SK-N-SH (cell line): ENCODE results near the gene PLXNB1. TPM values are rescaled to one million over a fixed set of nuclear protein-coding genes. Genes with fewer than 3 reads are reported as not detected.

Experiments
- CTCF ChIA-PET: fragments of 300-600, 350-600 bp; formaldehyde crosslinking; extraction: SDS; loops from one replicate; lab custom pipeline; 2021; lab: Yijun Ruan, JAX
- POLR2A ChIA-PET: fragments of 350-600 bp; sonication (Branson Sonifier 250); formaldehyde crosslinking; extraction: SDS; loops from one replicate; lab custom pipeline; 2020; ENCODE audit warnings: antibody characterized with exemption, inconsistent platforms; lab: Yijun Ruan, JAX
- DNase-seq: peaks from one replicate; pipeline ENCODE4 v3.0.0; 2012
- H2AFZ ChIP-seq: fragments of 200-600 bp; sonication (generic); 2 replicates; pipeline ENCODE4 v1.8.1; 2016; ENCODE audit warnings: antibody characterized with exemption, mild to moderate bottlenecking, low read depth
- H3F3A ChIP-seq: fragments of 200-600 bp; sonication (generic); replicated peaks from 2 replicates; pipeline ENCODE3; 2016; ENCODE audit warnings: antibody characterized with exemption, mild to moderate bottlenecking; ENCODE audit not compliant: insufficient read depth
- H3K27ac ChIP-seq, 2 experiments: fragments of 200-500 bp in 1 of 2; fragments of 200-600 bp in 1 of 2; sonication (Bioruptor generic) in 1 of 2; sonication (generic), shearing (Covaris generic) in 1 of 2; 2 replicates each; pipeline versions ENCODE4 v1.5.1 to v1.6.1; 2014 to 2016; ENCODE audit warnings: low read depth in 2 of 2, inconsistent platforms in 1 of 2, low read length in 1 of 2, mild to moderate bottlenecking in 1 of 2, mixed read lengths in 1 of 2
- H3K27me3 ChIP-seq: fragments of 200-600 bp; sonication (generic), shearing (Covaris generic); 2 replicates; pipeline ENCODE4 v1.6.1; 2016; ENCODE audit warnings: mixed run types; ENCODE audit not compliant: insufficient read depth
- H3K36me3 ChIP-seq, 2 experiments: fragments of 200-500 bp in 1 of 2; fragments of 200-600 bp in 1 of 2; sonication (Bioruptor generic) in 1 of 2; sonication (generic) in 1 of 2; replicated peaks in 1 of 2; 2 replicates each; pipeline versions ENCODE3 to v1.5.1; 2014 to 2016; ENCODE audit warnings: low read length in 1 of 2, mild to moderate bottlenecking in 1 of 2; ENCODE audit not compliant: insufficient read depth in 2 of 2, control insufficient read depth in 1 of 2
- H3K4me1 ChIP-seq, 2 experiments: fragments of 200-500 bp in 1 of 2; fragments of 200-600 bp in 1 of 2; sonication (Bioruptor generic) in 1 of 2; sonication (generic), shearing (Covaris generic) in 1 of 2; 2 replicates each; pipeline versions ENCODE4 v1.5.1 to v1.6.1; 2014 to 2016; ENCODE audit warnings: low read depth in 1 of 2, low read length in 1 of 2, mixed run types in 1 of 2; ENCODE audit not compliant: insufficient read depth in 2 of 2, control insufficient read depth in 1 of 2
- H3K4me2 ChIP-seq: fragments of 200-600 bp; sonication (generic), shearing (Covaris generic); 2 replicates; pipeline ENCODE4 v1.6.1; 2017; ENCODE audit warnings: mixed run types
- H3K4me3 ChIP-seq, 2 experiments: fragments of 200-500 bp in 1 of 2; fragments of 200-600 bp in 1 of 2; sonication (Bioruptor generic) in 1 of 2; sonication (generic), shearing (Covaris generic) in 1 of 2; 2 replicates each; pipeline versions ENCODE4 v1.5.1 to v1.8.1; 2014 to 2016; ENCODE audit warnings: low read depth in 2 of 2, inconsistent platforms in 1 of 2, low read length in 1 of 2, mild to moderate bottlenecking in 1 of 2, mixed read lengths in 1 of 2, moderate library complexity in 1 of 2
- H3K79me2 ChIP-seq: fragments of 200-600 bp; sonication (generic); 2 replicates; pipeline ENCODE4 v1.8.1; 2017; ENCODE audit warnings: mild to moderate bottlenecking; ENCODE audit not compliant: insufficient read depth
- H3K9ac ChIP-seq: fragments of 200-600 bp; sonication (generic); 2 replicates; pipeline ENCODE4 v1.6.1; 2017; ENCODE audit warnings: mixed run types
- H3K9me2 ChIP-seq: fragments of 200-600 bp; sonication (generic); 2 replicates; pipeline ENCODE4 v1.6.1; 2017; ENCODE audit warnings: mixed run types
- H3K9me3 ChIP-seq: fragments of 200-600 bp; sonication (generic); 2 replicates; pipeline ENCODE4 v1.6.1; 2017; ENCODE audit warnings: mixed run types, mild to moderate bottlenecking, moderate library complexity
- H4K20me1 ChIP-seq: fragments of 200-600 bp; sonication (generic); 2 replicates; pipeline ENCODE4 v1.6.1; 2017; ENCODE audit warnings: mild to moderate bottlenecking, mixed run types; ENCODE audit not compliant: insufficient read depth
- ELF1 ChIP-seq: IDR thresholded peaks from 2 replicates; pipeline ENCODE4 v1.4.0; 2012
- EZH2phosphoT487 ChIP-seq: fragments of 200-600 bp; sonication (generic); IDR thresholded peaks from 2 replicates; pipeline ENCODE4 v1.6.1; 2017; ENCODE audit warnings: low read depth, mixed run types, mild to moderate bottlenecking, antibody characterized with exemption, moderate library complexity, borderline replicate concordance
- FOXJ3 ChIP-seq: sonication (generic); formaldehyde crosslinking; IDR thresholded peaks from 2 replicates; pipeline ENCODE4 v1.5.1; 2020; ENCODE audit warnings: mild to moderate bottlenecking, missing genetic modification reagents
- FOXM1 ChIP-seq: IDR thresholded peaks from 2 replicates; pipeline ENCODE4 v1.4.0; 2012; ENCODE audit warnings: low read depth, mild to moderate bottlenecking
- GATA2 ChIP-seq: sonication (generic); formaldehyde crosslinking; IDR thresholded peaks from 2 replicates; pipeline ENCODE4 v1.5.0; 2020; ENCODE audit warnings: mild to moderate bottlenecking, missing genetic modification reagents
- JUND ChIP-seq: IDR thresholded peaks from 2 replicates; pipeline ENCODE4 v1.4.0; 2012
- MEF2A ChIP-seq: IDR thresholded peaks from 2 replicates; pipeline ENCODE4 v1.4.0; 2012; ENCODE audit warnings: low read depth, borderline replicate concordance
- NRF1 ChIP-seq: IDR thresholded peaks from 2 replicates; pipeline ENCODE4 v1.6.1; 2012; ENCODE audit warnings: low read depth, mild to moderate bottlenecking, low read length
- PBX3 ChIP-seq: IDR thresholded peaks from 2 replicates; pipeline ENCODE4; 2012
- RAD21 ChIP-seq: IDR thresholded peaks from 2 replicates; pipeline ENCODE4 v1.6.1; 2012; ENCODE audit warnings: mild to moderate bottlenecking, low read length
- RCOR1 ChIP-seq: fragments of 150-350 bp; IDR thresholded peaks from 2 replicates; pipeline ENCODE4 v1.6.1; 2017; ENCODE audit warnings: antibody characterized with exemption, low read length
- RXRA ChIP-seq: IDR thresholded peaks from 2 replicates; pipeline ENCODE4 v1.4.0; 2012; ENCODE audit warnings: low read depth, mild to moderate bottlenecking, borderline replicate concordance
- SMC3 ChIP-seq: IDR thresholded peaks from 2 replicates; pipeline ENCODE4 v1.6.1; 2012; ENCODE audit warnings: low read depth, low read length, improper control_type of control experiment
- TAF1 ChIP-seq: IDR thresholded peaks from 2 replicates; pipeline ENCODE4 v1.6.1; 2012; ENCODE audit warnings: low read depth, mild to moderate bottlenecking, low read length, moderate library complexity, borderline replicate concordance
- TCF12 ChIP-seq: IDR thresholded peaks from 2 replicates; pipeline ENCODE4 v1.4.0; 2012
- USF2 ChIP-seq: fragments of 150-350 bp; IDR thresholded peaks from 2 replicates; pipeline ENCODE4 v1.6.1; 2017; ENCODE audit warnings: antibody characterized with exemption, low read length, low read depth, borderline replicate concordance
- YY1 ChIP-seq: IDR thresholded peaks from 2 replicates; pipeline ENCODE4 v1.4.0; 2012; ENCODE audit warnings: low read depth, mild to moderate bottlenecking
- WGBS: methylation state at CpG from one replicate; pipeline ENCODE4 v1.1.6; 2017; ENCODE audit warnings: low lambda C conversion rate; 5-methylcytosine and 5-hydroxymethylcytosine counted together
- polyA plus RNA-seq, 3 experiments: library from polyadenylated mRNA; depleted of rRNA; stranded (reverse); fragments of >200 nt; gene quantifications; 2 replicates each; pipeline ENCODE4 v1.2.3, GENCODE V29; 2012

The PLXNB1 gene
- polyA plus RNA-seq, 1 of the 3 experiments (the other 2 are of a cell fraction), result 39.8 TPM

GRCh38 chr3:48431224-48432029 is 1.5 kb upstream of the PLXNB1 start:
- Histone ChIP-seq H3K9ac (no peak overlapping the region), H3K4me1 (peaks cover 7 to 33% of the 10 kb centered on the region in 2 experiments; a peak in 1 of 4 replicates), H3K27ac (no peak overlapping the region), H3K27me3 (no peaks in the 10 kb centered on the region), H2AFZ (no peak overlapping the region), H3K4me3 (no peak overlapping the region), H3F3A (no peaks in the 10 kb centered on the region), H3K9me3 (no peaks in the 10 kb centered on the region), H3K79me2 (peaks cover 21% of the 10 kb centered on the region), H3K36me3 (peaks cover 4 to 25% of the 10 kb centered on the region in 2 experiments), H3K9me2 (no peaks in the 10 kb centered on the region), H3K4me2 (no peak overlapping the region), H4K20me1 (0 out of 2 replicates have a peak, but pooled peaks cover 5% of the 10 kb centered on the region)
- CTCF ChIA-PET, result interaction anchor here (0.6 to 13.2 kb wide), 6 partner anchors 12 to 237 kb away, joined by 4 to 399 read pairs (median 98); no protein-coding TSS in a partner anchor
- no peak for TF ChIP-seq YY1
- no peak for TF ChIP-seq RXRA
- TF ChIP-seq NRF1, result no peak
- 93% methylated on average over 5 of the region's 8 CpGs for WGBS
- POLR2A ChIA-PET, result interaction anchor here (0.6 to 1.7 kb wide), 2 partner anchors 8 to 131 kb away, joined by 3 to 6 read pairs; partner anchors contain the start of genes CCDC51 and TMA7
- no peak for DNase-seq

DNA sequence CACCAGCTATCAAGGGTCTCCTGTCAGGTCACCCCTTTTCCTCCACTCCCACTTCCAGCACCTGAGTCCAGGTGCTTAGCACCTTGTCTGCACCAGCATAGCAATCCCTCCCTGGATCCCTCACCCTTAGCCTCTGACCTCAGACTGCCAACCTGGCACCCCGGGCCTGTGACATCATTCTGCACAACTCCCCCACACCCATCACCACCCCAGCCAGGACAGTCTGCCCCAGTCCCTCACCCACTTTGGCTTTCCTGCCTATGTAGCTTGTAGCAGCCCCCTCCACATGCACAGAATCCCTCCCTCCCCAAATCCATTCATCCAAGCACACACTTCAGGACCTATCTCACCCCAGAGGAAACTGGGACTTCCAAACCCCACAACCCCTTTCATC is 819 bp upstream of the PLXNB1 start:
- Histone ChIP-seq H3K4me2 (no peak overlapping the region), H3K27ac (no peak overlapping the region; a peak in 1 of 4 replicates), H3K4me3 (no peak overlapping the region), H3K27me3 (no peaks in the 10 kb centered on the region), H4K20me1 (0 out of 2 replicates have a peak, but pooled peaks cover 4% of the 10 kb centered on the region), H2AFZ (no peak overlapping the region), H3K36me3 (peaks cover 4 to 25% of the 10 kb centered on the region in 2 experiments), H3F3A (no peaks in the 10 kb centered on the region), H3K9me2 (no peaks in the 10 kb centered on the region), H3K79me2 (peaks cover 28% of the 10 kb centered on the region), H3K9ac (no peak overlapping the region), H3K9me3 (no peaks in the 10 kb centered on the region), H3K4me1 (peaks cover 7 to 38% of the 10 kb centered on the region in 2 experiments; a peak in 2 of 4 replicates)
- 100% methylated on average over 1 of the region's 1 CpG for WGBS
- TF ChIP-seq NRF1 (no peak), FOXJ3 (no peak), RCOR1 (no peak), SMC3 (no peak), YY1 (no peak), USF2 (no peak), RAD21 (no peak), TCF12 (no peak), ELF1 (no peak), EZH2phosphoT487 (no peak), FOXM1 (no peak), RXRA (no peak), TAF1 (no peak), PBX3 (no peak), MEF2A (no peak), GATA2 (CRISPR knock-in tag) (no peak), JUND (no peak)
- ChIA-PET CTCF (interaction anchor here (0.6 to 13.2 kb wide), 6 partner anchors 8 to 236 kb away, joined by 3 to 399 read pairs (median 12); partner anchors contain the start of genes CCDC51 and TMA7), POLR2A (interaction anchor here (0.6 to 1.7 kb wide), 2 partner anchors 9 to 130 kb away, joined by 3 to 6 read pairs; partner anchors contain the start of genes CCDC51 and TMA7)
- no peak for DNase-seq
